Activated CD4-positive, alpha-beta T cell treated with anti-CD3 and anti-CD28 coated beads, Interleukin-2, amount 10 ng/mL, durations not matched to agents 24 days and 14 days (primary cell): ENCODE results near the gene ZC3HAV1. TPM values are rescaled to one million over a fixed set of nuclear protein-coding genes. Genes with fewer than 3 reads are reported as not detected.

Experiments
- DNase-seq: peaks from one replicate; pipeline ENCODE4 v3.0.0; 2022
- H3K27ac Mint-ChIP-seq: one replicate; pipeline ENCODE4 v1.8.0; 2022; ENCODE audit warnings: mild to moderate bottlenecking, mixed read lengths
- H3K27me3 Mint-ChIP-seq: one replicate; pipeline ENCODE4 v1.8.0; 2022; ENCODE audit warnings: mixed read lengths
- H3K36me3 Mint-ChIP-seq: one replicate; pipeline ENCODE4 v1.8.0; 2022; ENCODE audit warnings: low read depth, mild to moderate bottlenecking, mixed read lengths
- H3K4me1 Mint-ChIP-seq: one replicate; pipeline ENCODE4 v1.8.0; 2021; ENCODE audit warnings: mixed read lengths
- H3K4me3 Mint-ChIP-seq: one replicate; pipeline ENCODE4 v1.8.0; 2022; ENCODE audit warnings: mild to moderate bottlenecking, moderate library complexity, mixed read lengths
- H3K9me3 Mint-ChIP-seq: one replicate; pipeline ENCODE4 v1.8.0; 2021; ENCODE audit warnings: mixed read lengths
- intact Hi-C: fragments of 100-400 bp; cut with micrococcal nuclease; formaldehyde crosslinking; loops from one replicate; pipeline ENCODE4 v1.15.1; 2023
- total RNA-seq: library from RNA; stranded (reverse); gene quantifications from 2 replicates; pipeline ENCODE4 v1.2.3, GENCODE V29; 2022

The ZC3HAV1 gene
- total RNA-seq, 1 donor from 2014 or later = 86.1 TPM

GRCh38 chr7:139047970-139048369, 61.5 kb downstream of the ZC3HAV1 start:
- Mint-ChIP-seq H3K4me3 (no peak overlapping the region), H3K27ac (peak overlapping the region; percentile 23), H3K27me3 (no peaks in the 10 kb centered on the region), H3K9me3 (peaks cover 4% of the 10 kb centered on the region), H3K36me3 (peaks cover 79% of the 10 kb centered on the region), H3K4me1 (peaks cover 59% of the 10 kb centered on the region)
- intact Hi-C loops = no loop called here
- no peak for DNase-seq

GRCh38 chr7:139046143-139046542, 63.4 kb downstream of the ZC3HAV1 start:
- Mint-ChIP-seq H3K27me3 (no peaks in the 10 kb centered on the region), H3K9me3 (peaks cover 4% of the 10 kb centered on the region), H3K4me3 (peak overlapping the region; percentile 50), H3K27ac (peak overlapping the region; percentile 52), H3K4me1 (peaks cover 65% of the 10 kb centered on the region), H3K36me3 (peaks cover 77% of the 10 kb centered on the region)
- intact Hi-C loops = no loop called here
- no peak for DNase-seq

DNA sequence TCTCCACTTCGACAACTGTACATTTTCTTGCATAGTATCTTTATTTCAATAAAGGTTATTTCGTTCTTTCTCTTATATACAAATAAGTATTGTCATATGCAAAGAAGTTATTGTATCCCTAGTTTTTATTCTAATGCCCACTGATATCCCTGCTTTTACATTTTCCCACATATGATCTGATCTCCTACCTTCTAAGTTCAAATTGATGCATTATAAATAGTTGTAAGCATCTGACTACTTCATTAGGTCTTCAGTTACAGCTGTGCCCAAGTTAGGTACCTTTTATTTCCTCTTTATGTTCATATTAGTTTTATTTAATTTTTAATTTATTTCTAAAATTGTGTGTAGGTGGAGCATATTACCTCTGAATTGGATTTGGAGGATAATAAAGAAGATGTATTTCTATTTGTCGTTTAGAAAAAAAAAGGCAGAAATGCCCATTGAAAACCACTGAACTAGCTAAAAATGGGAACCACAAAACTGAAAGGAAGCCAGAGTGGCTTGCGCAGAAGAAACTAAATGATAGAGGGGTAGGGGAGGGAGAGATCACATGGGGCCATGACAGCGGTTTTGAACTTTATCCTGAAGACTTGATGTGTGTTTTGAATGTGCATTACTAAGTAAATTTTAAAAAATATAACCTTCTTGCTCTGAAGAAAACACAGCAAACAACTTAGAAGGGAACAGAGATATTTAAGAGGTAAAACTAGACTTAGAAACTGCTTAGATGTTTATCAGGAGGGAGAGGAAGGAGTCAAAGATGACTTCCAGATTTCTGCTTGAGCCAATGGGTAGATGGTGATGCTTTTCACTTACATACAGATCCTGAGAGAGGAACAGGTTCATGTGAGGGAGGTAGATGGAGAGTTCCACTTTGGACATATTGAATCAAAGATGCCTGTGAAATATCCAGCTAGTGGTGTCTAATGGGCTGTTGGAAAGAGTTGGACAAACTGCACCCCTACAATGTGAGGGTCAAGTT, 64.4 kb downstream of the ZC3HAV1 start:
- Mint-ChIP-seq H3K4me1 (peaks cover 67% of the 10 kb centered on the region), H3K36me3 (peaks cover 67% of the 10 kb centered on the region), H3K27me3 (no peaks in the 10 kb centered on the region), H3K27ac (peak overlapping the region; percentile 81), H3K9me3 (peaks cover 4% of the 10 kb centered on the region), H3K4me3 (peak overlapping the region; percentile 49)
- DNase-seq = peak; percentile 80
- intact Hi-C loops = loop anchor here (1.0 to 2.0 kb wide), 4 partner anchors 9 to 296 kb away; partner anchors contain the start of genes FMC1 and ZC3HAV1L

DNA sequence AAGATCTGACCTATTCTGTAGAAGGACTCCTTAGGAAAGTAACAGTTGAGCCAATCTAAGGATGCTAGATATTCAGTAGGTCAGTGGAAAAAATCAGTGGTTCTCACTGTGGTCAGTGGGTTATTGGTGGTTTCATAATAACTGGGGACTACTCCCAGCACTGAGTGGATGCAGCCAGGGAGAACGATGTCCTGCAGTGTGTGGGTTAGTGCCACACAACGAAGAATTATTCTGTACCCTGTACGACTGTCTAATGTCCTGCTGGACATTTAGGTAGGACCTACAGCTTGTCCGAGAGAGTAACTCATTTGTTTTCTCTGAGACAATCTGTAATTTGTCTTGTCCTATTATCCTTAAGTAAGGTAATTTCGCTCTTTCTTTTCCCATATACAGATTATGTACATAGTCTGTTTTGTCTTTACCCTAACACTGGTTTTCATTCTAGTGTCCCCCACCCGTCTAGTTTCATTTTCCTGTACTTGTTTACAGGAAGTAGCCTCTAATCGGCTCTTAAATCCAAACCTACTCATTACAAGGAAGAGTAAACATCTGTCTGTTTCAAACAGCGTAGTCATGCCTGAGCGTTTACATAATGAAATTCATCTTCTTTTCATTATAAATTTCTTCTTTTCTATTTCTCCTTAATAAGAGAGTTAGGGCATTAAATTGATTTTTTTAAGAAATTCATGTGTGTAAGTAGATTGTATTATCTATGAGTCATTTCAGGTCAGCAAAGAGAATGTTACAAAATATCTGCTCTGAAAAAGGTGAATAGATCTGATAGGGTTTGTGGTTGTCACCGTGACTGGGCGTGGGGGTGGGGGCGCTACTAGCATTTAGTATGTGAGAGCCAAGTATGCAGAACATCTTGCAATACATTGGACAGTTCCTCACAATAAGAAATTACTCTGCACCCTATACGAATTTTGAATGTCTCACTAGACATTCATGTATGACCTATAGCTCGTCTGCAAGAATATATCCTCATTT, 65.4 kb downstream of the ZC3HAV1 start:
- H3K27ac Mint-ChIP-seq = peak overlapping the region; percentile 81
- H3K36me3 Mint-ChIP-seq = peaks cover 58% of the 10 kb centered on the region
- peak overlapping the region; percentile 49 for H3K4me3 Mint-ChIP-seq
- H3K4me1 Mint-ChIP-seq = peaks cover 64% of the 10 kb centered on the region
- H3K9me3 Mint-ChIP-seq = peaks cover 4% of the 10 kb centered on the region
- peak; percentile 88 for DNase-seq
- no peaks in the 10 kb centered on the region for H3K27me3 Mint-ChIP-seq
- intact Hi-C loops = loop anchor here (1.0 to 2.0 kb wide), 4 partner anchors 8 to 297 kb away; partner anchors contain the start of genes FMC1 and ZC3HAV1L

DNA sequence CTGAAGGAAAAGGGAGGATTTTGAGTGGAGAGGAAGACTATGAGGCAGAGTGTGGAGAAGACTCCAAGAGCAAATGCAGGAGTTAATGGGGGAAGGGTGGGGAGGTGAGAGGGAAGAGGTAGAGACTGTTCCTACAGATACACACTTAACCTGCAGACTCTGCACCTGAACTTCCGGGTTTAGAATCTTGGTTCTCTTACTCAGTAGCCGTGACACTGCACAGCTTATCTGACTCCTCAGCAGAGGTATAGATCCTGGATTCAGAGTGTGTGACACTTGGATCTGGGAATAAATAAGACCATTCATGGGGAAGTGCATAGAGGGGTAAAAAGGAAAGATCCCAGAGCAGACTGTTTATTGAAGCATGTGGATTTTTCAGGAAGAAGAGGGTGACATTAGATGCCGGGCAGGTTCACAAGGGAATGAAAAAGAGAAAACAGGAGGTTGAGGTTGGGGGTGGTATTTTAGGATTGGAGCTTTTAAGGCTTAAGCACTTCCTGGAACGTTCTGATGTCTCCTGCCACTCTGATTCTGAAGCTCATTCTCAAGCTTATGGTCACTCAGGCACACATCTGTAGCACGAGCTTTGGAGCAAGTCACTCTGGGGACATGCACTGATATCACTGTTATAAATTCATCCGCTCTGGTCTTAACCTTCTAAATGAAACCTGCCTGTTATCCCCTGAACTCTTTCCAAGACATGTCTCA, 68.0 kb downstream of the ZC3HAV1 start:
- intact Hi-C loops = no loop called here
- peak; percentile 71 for DNase-seq
- H3K27me3 Mint-ChIP-seq = peaks cover 3% of the 10 kb centered on the region
- peaks cover 4% of the 10 kb centered on the region for H3K9me3 Mint-ChIP-seq
- H3K4me3 Mint-ChIP-seq = no peak overlapping the region
- peaks cover 44% of the 10 kb centered on the region for H3K36me3 Mint-ChIP-seq
- H3K4me1 Mint-ChIP-seq = peaks cover 63% of the 10 kb centered on the region
- peak overlapping the region; percentile 9 for H3K27ac Mint-ChIP-seq

- H3K27ac Mint-ChIP-seq = no peak overlapping the region
- no peak for DNase-seq
- H3K4me1 Mint-ChIP-seq = peaks cover 54% of the 10 kb centered on the region
- H3K9me3 Mint-ChIP-seq = no peaks in the 10 kb centered on the region
- H3K36me3 Mint-ChIP-seq = peaks cover 26% of the 10 kb centered on the region
- intact Hi-C loops = loop anchor here (5.0 kb wide), 3 partner anchors 54 to 319 kb away; partner anchors contain the start of genes LUC7L2 and UBN2
- peaks cover 3% of the 10 kb centered on the region for H3K27me3 Mint-ChIP-seq
- no peak overlapping the region for H3K4me3 Mint-ChIP-seq
Measured at GRCh38 chr7:139038691-139039090, 70.8 kb downstream of the ZC3HAV1 start.

- DNase-seq = no peak
- no peak overlapping the region for H3K4me3 Mint-ChIP-seq
- peaks cover 3% of the 10 kb centered on the region for H3K27me3 Mint-ChIP-seq
- peak overlapping the region; percentile 50 for H3K27ac Mint-ChIP-seq
- intact Hi-C loops = loop anchor here (1.0 to 5.0 kb wide), 4 partner anchors 7 to 320 kb away; partner anchors contain the start of genes LUC7L2 and UBN2
- peaks cover 48% of the 10 kb centered on the region for H3K4me1 Mint-ChIP-seq
- peaks cover 28% of the 10 kb centered on the region for H3K36me3 Mint-ChIP-seq
- H3K9me3 Mint-ChIP-seq = no peaks in the 10 kb centered on the region
Measured at GRCh38 chr7:139036901-139037300, 72.6 kb downstream of the ZC3HAV1 start.

GRCh38 chr7:139035586-139036353, 73.8 kb downstream of the ZC3HAV1 start, which contains the start of gene ZC3HAV1L:
ZC3HAV1L (minus strand) TSS chr7:139036042; CDS start chr7:139036017, 25 bp downstream.
- Mint-ChIP-seq H3K27ac (peak within 1 kb of the TSS; percentile 90), H3K4me3 (peak within 1 kb of the TSS; percentile 89), H3K4me1 (peaks cover 39% of the 10 kb centered on the region), H3K27me3 (peaks cover 3% of the 10 kb centered on the region), H3K36me3 (peaks cover 29% of the 10 kb centered on the region), H3K9me3 (no peaks in the 10 kb centered on the region)
- intact Hi-C loops = loop anchor here (1.0 to 5.0 kb wide), 5 partner anchors 9 to 322 kb away; partner anchors contain the start of genes LUC7L2 and UBN2
- DNase-seq = peak; percentile 90

- Mint-ChIP-seq H3K27me3 (peaks cover 3% of the 10 kb centered on the region), H3K4me1 (peaks cover 38% of the 10 kb centered on the region), H3K36me3 (peaks cover 33% of the 10 kb centered on the region), H3K4me3 (peak overlapping the region; percentile 89), H3K9me3 (no peaks in the 10 kb centered on the region), H3K27ac (peak overlapping the region; percentile 90)
- intact Hi-C loops = loop anchor here (1.0 to 5.0 kb wide), 4 partner anchors 40 to 322 kb away; partner anchors contain the start of genes LUC7L2 and UBN2
- DNase-seq = peak; percentile 78
Measured at GRCh38 chr7:139034855-139035585, 74.5 kb downstream of the ZC3HAV1 start.

DNA sequence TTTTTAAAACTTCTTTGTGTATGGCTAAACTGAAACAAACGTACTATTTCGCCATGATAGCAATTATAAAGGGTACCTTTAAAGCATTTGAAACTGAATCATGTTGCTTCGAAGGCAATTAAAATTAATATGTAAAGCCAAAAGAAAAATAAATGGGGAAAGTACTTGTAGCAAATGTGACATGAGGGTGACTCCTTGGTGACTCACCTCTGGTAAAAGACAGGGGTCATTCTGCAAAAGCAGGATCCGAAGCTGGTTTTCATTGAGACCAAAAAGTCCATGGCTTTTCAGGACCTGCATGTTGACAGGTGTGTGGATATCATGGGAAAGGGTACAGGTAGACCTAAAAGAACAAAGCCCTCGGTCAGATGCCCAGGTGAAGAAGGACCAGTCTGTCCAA, 75.2 kb downstream of the ZC3HAV1 start:
- peaks cover 33% of the 10 kb centered on the region for H3K4me1 Mint-ChIP-seq
- H3K9me3 Mint-ChIP-seq = no peaks in the 10 kb centered on the region
- peaks cover 3% of the 10 kb centered on the region for H3K27me3 Mint-ChIP-seq
- H3K4me3 Mint-ChIP-seq = peak overlapping the region; percentile 89
- no peak for DNase-seq
- intact Hi-C loops = no loop called here
- peaks cover 40% of the 10 kb centered on the region for H3K36me3 Mint-ChIP-seq
- peak overlapping the region; percentile 90 for H3K27ac Mint-ChIP-seq

- Mint-ChIP-seq H3K36me3 (peaks cover 46% of the 10 kb centered on the region), H3K4me1 (peaks cover 34% of the 10 kb centered on the region)
Measured at GRCh38 chr7:139033346-139034114, 76.0 kb downstream of the ZC3HAV1 start.

More at GRCh38 chr7:139033346-139034114, 76.0 kb downstream of the ZC3HAV1 start:
- no peak overlapping the region for H3K27ac Mint-ChIP-seq
- no peak for DNase-seq
- H3K27me3 Mint-ChIP-seq = peaks cover 3% of the 10 kb centered on the region
- intact Hi-C loops = no loop called here
- H3K9me3 Mint-ChIP-seq = no peaks in the 10 kb centered on the region
- peak overlapping the region; percentile 89 for H3K4me3 Mint-ChIP-seq
